Upper lobe of left lung (tissue), 6 donors: ENCODE measurements around the gene BCAS3. TPM values are rescaled to one million over a fixed set of nuclear protein-coding genes. Genes with fewer than 3 reads are reported as not detected.
"Not testable (repeated sequence)": the region's sequence is repeated elsewhere in the genome, so short reads cannot be mapped to it uniquely, and the experiment has no call there.

Experiments
- ATAC-seq, 2 donors: fragments of 200-7000 bp; cut with Tn5 transposase; one replicate each; pipeline ENCODE4 v1.9.1; 2022; ENCODE audit warnings: mild to moderate bottlenecking in 2 of 2, moderate library complexity in 2 of 2; ENCODE audit not compliant: low FRiP score in 2 of 2
- DNase-seq, 2 donors: peaks; one replicate each; pipeline ENCODE4 v3.0.0-alpha.2; 2019 to 2020
- H3K27ac ChIP-seq, 4 donors: fragments of 200-600 bp; sonication (generic); one replicate each; pipeline ENCODE4 v1.5.1; 2016 to 2019
- H3K27me3 ChIP-seq, 4 donors: fragments of 200-600 bp; sonication (generic); one replicate each; pipeline ENCODE4 v1.5.1; 2017 to 2019
- H3K36me3 ChIP-seq, 4 donors: fragments of 200-600 bp; sonication (generic); one replicate each; pipeline ENCODE4 v1.5.1; 2016 to 2019
- H3K4me1 ChIP-seq, 4 donors: fragments of 200-600 bp; sonication (generic); one replicate each; pipeline ENCODE4 v1.5.1; 2018 to 2019
- H3K4me3 ChIP-seq, 4 donors: fragments of 200-600 bp; sonication (generic); one replicate each; pipeline ENCODE4 v1.5.1; 2017 to 2019; ENCODE audit warnings: mild to moderate bottlenecking in 2 of 4, moderate library complexity in 1 of 4
- H3K9me3 ChIP-seq, 4 donors: fragments of 200-600 bp; sonication (generic); one replicate each; pipeline ENCODE4 v1.5.1; 2018 to 2019
- EP300 ChIP-seq, 4 donors: sonication (generic); formaldehyde crosslinking; IDR thresholded peaks; one replicate each; pipeline ENCODE4 v1.5.1; 2017; ENCODE audit warnings: antibody characterized with exemption in 4 of 4, control low read depth in 2 of 4
- POLR2A ChIP-seq, 4 donors: fragments of 450-650 bp; IDR thresholded peaks; one replicate each; pipeline ENCODE4 v1.5.1; 2016 to 2017; ENCODE audit warnings: antibody characterized with exemption in 4 of 4, mild to moderate bottlenecking in 2 of 4
- POLR2AphosphoS5 ChIP-seq, 2 donors: sonication (generic); formaldehyde crosslinking; IDR thresholded peaks; one replicate each; pipeline ENCODE4 v1.5.1; 2017; ENCODE audit warnings: antibody characterized with exemption in 2 of 2
- WGBS, 2 donors: methylation state at CpG; one replicate each; pipeline ENCODE4 v1.1.5; 2017 to 2018; 5-methylcytosine and 5-hydroxymethylcytosine counted together
- total RNA-seq, 6 donors: library from RNA; depleted of rRNA in 4 of 6; stranded (reverse); fragments of >200 nt in 4 of 6; gene quantifications; one replicate each; pipeline versions ENCODE4 v1.1.0 to v1.2.1, GENCODE V29; 2016 to 2021
- TF ChIP-seq, protein P1 (sequence below), 6 experiments: fragments of 450-650 bp in 4 of 6; fragments of 200-600 bp in 2 of 6; sonication (generic) in 2 of 6; IDR thresholded peaks; one replicate each; pipeline ENCODE4 v1.5.1; 2016 to 2019; ENCODE audit warnings: antibody characterized with exemption in 6 of 6
- donor health status: DM: no; HTN: no; CAD: no; lungs with moderate emphysema.
- donor health status: DM: no; HTN: yes; CAD: no; lungs with severe emphysema.

BCAS3 gene
- total RNA-seq, 6 donors from 2014 or later = 20.1 to 111 (median 37.0) TPM

DNA sequence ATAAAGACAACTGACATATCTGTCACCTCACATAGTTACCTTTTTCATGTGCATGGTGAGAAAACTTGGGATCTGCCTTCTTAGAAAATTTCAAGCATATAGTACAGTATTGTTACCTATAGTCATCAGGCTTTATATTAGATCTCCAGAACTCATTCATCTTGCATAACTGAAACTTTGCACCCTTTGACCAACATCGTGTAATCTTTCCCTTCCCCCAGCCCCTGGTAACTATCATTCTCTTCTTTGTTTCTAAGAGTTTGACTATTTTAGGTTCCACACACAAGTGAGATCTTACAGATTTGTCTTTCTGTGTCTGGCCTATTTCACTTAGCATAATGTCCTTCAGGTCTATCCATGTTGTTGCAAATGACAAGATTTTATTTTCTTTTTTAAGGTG lies 751.6 kb downstream of the BCAS3 start:
- H3K27me3 ChIP-seq = no peaks in the 10 kb centered on the region
- no peaks in the 10 kb centered on the region for H3K4me1 ChIP-seq
- TF ChIP-seq, protein P1, sequence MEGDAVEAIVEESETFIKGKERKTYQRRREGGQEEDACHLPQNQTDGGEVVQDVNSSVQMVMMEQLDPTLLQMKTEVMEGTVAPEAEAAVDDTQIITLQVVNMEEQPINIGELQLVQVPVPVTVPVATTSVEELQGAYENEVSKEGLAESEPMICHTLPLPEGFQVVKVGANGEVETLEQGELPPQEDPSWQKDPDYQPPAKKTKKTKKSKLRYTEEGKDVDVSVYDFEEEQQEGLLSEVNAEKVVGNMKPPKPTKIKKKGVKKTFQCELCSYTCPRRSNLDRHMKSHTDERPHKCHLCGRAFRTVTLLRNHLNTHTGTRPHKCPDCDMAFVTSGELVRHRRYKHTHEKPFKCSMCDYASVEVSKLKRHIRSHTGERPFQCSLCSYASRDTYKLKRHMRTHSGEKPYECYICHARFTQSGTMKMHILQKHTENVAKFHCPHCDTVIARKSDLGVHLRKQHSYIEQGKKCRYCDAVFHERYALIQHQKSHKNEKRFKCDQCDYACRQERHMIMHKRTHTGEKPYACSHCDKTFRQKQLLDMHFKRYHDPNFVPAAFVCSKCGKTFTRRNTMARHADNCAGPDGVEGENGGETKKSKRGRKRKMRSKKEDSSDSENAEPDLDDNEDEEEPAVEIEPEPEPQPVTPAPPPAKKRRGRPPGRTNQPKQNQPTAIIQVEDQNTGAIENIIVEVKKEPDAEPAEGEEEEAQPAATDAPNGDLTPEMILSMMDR (IDR thresholded peaks at IDR 0.05) = no peak
- TF ChIP-seq POLR2A (IDR thresholded peaks at IDR 0.05) = no peak
- TF ChIP-seq EP300 (IDR thresholded peaks at IDR 0.05) = no peak
- TF ChIP-seq POLR2AphosphoS5 (IDR thresholded peaks at IDR 0.05) = no peak
- no peaks in the 10 kb centered on the region for H3K36me3 ChIP-seq
- ATAC-seq = no peak
- no peaks in the 10 kb centered on the region for H3K9me3 ChIP-seq
- H3K4me3 ChIP-seq = no peak overlapping the region
- DNase-seq = no peak
- H3K27ac ChIP-seq = no peak overlapping the region
- 67 to 75% methylated on average over 1 of the region's 1 CpG for WGBS, 2 donors

GRCh38 chr17:61429831-61430230 lies 752.2 kb downstream of the BCAS3 start:
- WGBS, 2 donors = 91 to 92% methylated on average over 6 of the region's 6 CpGs
- not testable (repeated sequence) for H3K27ac ChIP-seq, H3K4me1 ChIP-seq

GRCh38 chr17:61431594-61432311 lies 754.1 kb downstream of the BCAS3 start:
- Histone ChIP-seq H3K27me3 (no peaks in the 10 kb centered on the region), H3K9me3 (peaks cover 0 to 10% (median 2%) of the 10 kb centered on the region in 4 donors), H3K4me3 (no peak overlapping the region), H3K27ac (no peak overlapping the region), H3K36me3 (no peaks in the 10 kb centered on the region), H3K4me1 (no peaks in the 10 kb centered on the region)
- 73 to 78% methylated on average over 4 of the region's 4 CpGs for WGBS, 2 donors
- no peak for TF ChIP-seq EP300 (IDR thresholded peaks at IDR 0.05)
- no peak for TF ChIP-seq POLR2AphosphoS5 (IDR thresholded peaks at IDR 0.05)
- TF ChIP-seq, protein P1 (IDR thresholded peaks at IDR 0.05) = no peak
- TF ChIP-seq POLR2A (IDR thresholded peaks at IDR 0.05) = no peak
- DNase-seq = no peak
- ATAC-seq = no peak

More at GRCh38 chr17:61429831-61430230, 752.2 kb downstream of the BCAS3 start:
- ATAC-seq, H3K9me3 ChIP-seq, H3K27me3 ChIP-seq, DNase-seq, H3K4me3 ChIP-seq, H3K36me3 ChIP-seq: not testable (repeated sequence)

GRCh38 chr17:61436273-61436672 lies 758.6 kb downstream of the BCAS3 start:
- no peaks in the 10 kb centered on the region for H3K4me1 ChIP-seq
- H3K27ac ChIP-seq = no peak overlapping the region
- H3K4me3 ChIP-seq = no peak overlapping the region
- TF ChIP-seq EP300 (IDR thresholded peaks at IDR 0.05) (no peak), POLR2A (IDR thresholded peaks at IDR 0.05) (no peak), POLR2AphosphoS5 (IDR thresholded peaks at IDR 0.05) (no peak)
- TF ChIP-seq, protein P1 (IDR thresholded peaks at IDR 0.05) = no peak
- H3K36me3 ChIP-seq = no peaks in the 10 kb centered on the region
- DNase-seq = no peak
- peaks cover 0 to 10% (median 5%) of the 10 kb centered on the region in 4 donors for H3K9me3 ChIP-seq
- no peaks in the 10 kb centered on the region for H3K27me3 ChIP-seq
- ATAC-seq = no peak

GRCh38 chr17:61436995-61437704 lies 759.5 kb downstream of the BCAS3 start:
- Histone ChIP-seq H3K9me3 (peaks cover 0 to 10% (median 5%) of the 10 kb centered on the region in 4 donors), H3K36me3 (no peaks in the 10 kb centered on the region), H3K4me1 (no peaks in the 10 kb centered on the region), H3K27ac (no peak overlapping the region), H3K27me3 (no peaks in the 10 kb centered on the region), H3K4me3 (no peak overlapping the region)
- DNase-seq (no peak), ATAC-seq (no peak)
- no peak for TF ChIP-seq POLR2AphosphoS5 (IDR thresholded peaks at IDR 0.05)
- no peak for TF ChIP-seq POLR2A (IDR thresholded peaks at IDR 0.05)
- TF ChIP-seq, protein P1 (IDR thresholded peaks at IDR 0.05) = no peak
- TF ChIP-seq EP300 (IDR thresholded peaks at IDR 0.05) = no peak
